Panc1 (cell line): ENCODE results near the gene RPP25L. TPM values are rescaled to one million over a fixed set of nuclear protein-coding genes. Genes with fewer than 3 reads are reported as not detected.

Experiments
- ATAC-seq: fragments of 200-7000 bp; cut with Tn5 transposase; 2 replicates; pipeline ENCODE4 v1.9.1; 2020; ENCODE audit warnings: mild to moderate bottlenecking, moderate library complexity
- BruUV-seq: library from RNA; stranded (reverse); fragments of 400-500 nt; replicated peaks from 2 replicates; lab custom pipeline; 2021; lab: Mats Ljungman, UMichigan
- CTCF ChIA-PET: fragments of 300-600 bp; sonication (Branson Sonifier 250); formaldehyde crosslinking; loops from one replicate; lab custom pipeline; 2022; ENCODE audit warnings: antibody characterized with exemption; lab: Charles Lee
- POLR2A ChIA-PET: fragments of 300-600 bp; sonication (Branson Sonifier 250); formaldehyde crosslinking; loops from one replicate; lab custom pipeline; 2022; ENCODE audit warnings: antibody characterized with exemption; lab: Charles Lee
- DNase-seq: peaks from one replicate; pipeline ENCODE4 v3.0.0-alpha.2; 2010; ENCODE audit warnings: low read depth, low spot score
- H3K27ac ChIP-seq: 2 replicates; pipeline ENCODE4 v1.5.1; 2011; ENCODE audit warnings: mild to moderate bottlenecking, low read length, inconsistent platforms
- H3K27me3 ChIP-seq: fragments of 200-500 bp; sonication (Bioruptor generic); 2 replicates; pipeline ENCODE4 v1.6.0; 2014; ENCODE audit warnings: low read length, inconsistent platforms; ENCODE audit not compliant: control insufficient read depth, insufficient read depth
- H3K36me3 ChIP-seq: fragments of 200-500 bp; sonication (Bioruptor generic); 2 replicates; pipeline ENCODE4 v1.5.1; 2014; ENCODE audit warnings: inconsistent platforms, mild to moderate bottlenecking, low read length, moderate library complexity; ENCODE audit not compliant: control insufficient read depth, insufficient read depth
- H3K4me1 ChIP-seq: 2 replicates; pipeline ENCODE4 v1.5.1; 2011; ENCODE audit warnings: inconsistent platforms, mild to moderate bottlenecking, low read length, moderate library complexity; ENCODE audit not compliant: control insufficient read depth, insufficient read depth
- H3K4me3 ChIP-seq, 2 experiments: 2 replicates each; pipeline ENCODE4 v1.5.1; 2011 to 2012; ENCODE audit warnings: low read depth in 2 of 2, low read length in 2 of 2, mild to moderate bottlenecking in 2 of 2, inconsistent platforms in 1 of 2, moderate library complexity in 1 of 2
- H3K9me3 ChIP-seq: fragments of 200-500 bp; sonication (Bioruptor generic); 2 replicates; pipeline ENCODE4 v1.5.1; 2014; ENCODE audit warnings: low read depth, mild to moderate bottlenecking, inconsistent platforms, low read length, moderate library complexity; ENCODE audit not compliant: control insufficient read depth, insufficient read depth
- CTCF ChIP-seq: fragments of 450-650 bp; IDR thresholded peaks from 2 replicates; pipeline ENCODE4 v1.5.1; 2017; ENCODE audit warnings: mild to moderate bottlenecking
- POLR2AphosphoS5 ChIP-seq: IDR thresholded peaks from 2 replicates; pipeline ENCODE4 v1.6.1; 2012; ENCODE audit warnings: mild to moderate bottlenecking, low read depth, low read length, moderate library complexity
- SIN3A ChIP-seq: IDR thresholded peaks from 2 replicates; pipeline ENCODE4 v1.6.1; 2012; ENCODE audit warnings: low read depth, mild to moderate bottlenecking, low read length, moderate library complexity, borderline replicate concordance; ENCODE audit not compliant: insufficient read depth
- TCF7L2 ChIP-seq: IDR thresholded peaks from 2 replicates; pipeline ENCODE4 v1.6.1; 2011; ENCODE audit warnings: mild to moderate bottlenecking, low read depth, low read length, inconsistent platforms
- in situ Hi-C: cut with HindIII; loops from 2 replicates; pipeline ENCODE4 v1.10.0; 2016; ENCODE audit warnings: low sequenced_read_pairs, low pct_unique_long_range_greater_than_20kb
- intact Hi-C: fragments of 100-400 bp; cut with micrococcal nuclease; formaldehyde crosslinking; loops from one replicate; pipeline ENCODE4 v1.10.0; 2022; ENCODE audit not compliant: unreplicated experiment
- total RNA-seq: library from RNA; stranded (reverse); gene quantifications from one replicate; pipeline ENCODE4 v1.2.1, GENCODE V29; 2021; ENCODE audit not compliant: unreplicated experiment
- TF ChIP-seq, protein P1 (sequence below), 2 experiments: IDR thresholded peaks; 2 replicates each; pipeline ENCODE4 v1.6.1; 2011 to 2012; ENCODE audit warnings: low read depth in 2 of 2, control low read depth in 1 of 2, low read length in 1 of 2, mild to moderate bottlenecking in 1 of 2, moderate library complexity in 1 of 2; ENCODE audit not compliant: insufficient read depth in 1 of 2

The RPP25L gene
- total RNA-seq, 1 experiment from 2014 or later = 30.4 TPM

DNA sequence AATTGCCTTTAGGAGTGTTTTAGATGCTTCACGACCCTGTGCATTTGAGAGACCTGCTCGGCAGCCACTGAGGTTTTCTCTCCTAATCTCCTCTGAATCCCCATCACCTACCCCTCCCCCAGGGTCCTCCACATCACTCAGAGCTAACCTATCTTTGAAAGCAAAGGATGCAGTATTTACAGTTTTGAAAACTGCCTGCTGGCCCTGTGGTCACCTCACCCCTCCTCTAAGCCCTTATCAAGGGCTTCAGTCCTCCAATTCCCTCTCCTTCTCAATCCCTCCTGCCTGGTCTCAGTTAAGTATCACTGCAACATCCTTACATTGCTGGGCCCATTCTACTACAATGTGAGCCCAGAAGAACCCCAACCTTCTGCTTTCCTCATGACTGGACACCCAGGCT, 4.6 kb downstream of the RPP25L start:
- ATAC-seq (no peak), DNase-seq (no peak)
- ChIA-PET CTCF (interaction anchor here (0.7 to 0.9 kb wide), 2 partner anchors 52 to 59 kb away, joined by 3 read pairs; no protein-coding TSS in a partner anchor), POLR2A (interaction anchor here (0.6 kb wide), 1 partner anchor 27 kb away, joined by 11 read pairs; no protein-coding TSS in a partner anchor)
- TF ChIP-seq POLR2AphosphoS5 (no peak), TCF7L2 (no peak), SIN3A (no peak), CTCF (no peak)
- TF ChIP-seq, protein P1, sequence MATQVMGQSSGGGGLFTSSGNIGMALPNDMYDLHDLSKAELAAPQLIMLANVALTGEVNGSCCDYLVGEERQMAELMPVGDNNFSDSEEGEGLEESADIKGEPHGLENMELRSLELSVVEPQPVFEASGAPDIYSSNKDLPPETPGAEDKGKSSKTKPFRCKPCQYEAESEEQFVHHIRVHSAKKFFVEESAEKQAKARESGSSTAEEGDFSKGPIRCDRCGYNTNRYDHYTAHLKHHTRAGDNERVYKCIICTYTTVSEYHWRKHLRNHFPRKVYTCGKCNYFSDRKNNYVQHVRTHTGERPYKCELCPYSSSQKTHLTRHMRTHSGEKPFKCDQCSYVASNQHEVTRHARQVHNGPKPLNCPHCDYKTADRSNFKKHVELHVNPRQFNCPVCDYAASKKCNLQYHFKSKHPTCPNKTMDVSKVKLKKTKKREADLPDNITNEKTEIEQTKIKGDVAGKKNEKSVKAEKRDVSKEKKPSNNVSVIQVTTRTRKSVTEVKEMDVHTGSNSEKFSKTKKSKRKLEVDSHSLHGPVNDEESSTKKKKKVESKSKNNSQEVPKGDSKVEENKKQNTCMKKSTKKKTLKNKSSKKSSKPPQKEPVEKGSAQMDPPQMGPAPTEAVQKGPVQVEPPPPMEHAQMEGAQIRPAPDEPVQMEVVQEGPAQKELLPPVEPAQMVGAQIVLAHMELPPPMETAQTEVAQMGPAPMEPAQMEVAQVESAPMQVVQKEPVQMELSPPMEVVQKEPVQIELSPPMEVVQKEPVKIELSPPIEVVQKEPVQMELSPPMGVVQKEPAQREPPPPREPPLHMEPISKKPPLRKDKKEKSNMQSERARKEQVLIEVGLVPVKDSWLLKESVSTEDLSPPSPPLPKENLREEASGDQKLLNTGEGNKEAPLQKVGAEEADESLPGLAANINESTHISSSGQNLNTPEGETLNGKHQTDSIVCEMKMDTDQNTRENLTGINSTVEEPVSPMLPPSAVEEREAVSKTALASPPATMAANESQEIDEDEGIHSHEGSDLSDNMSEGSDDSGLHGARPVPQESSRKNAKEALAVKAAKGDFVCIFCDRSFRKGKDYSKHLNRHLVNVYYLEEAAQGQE (IDR thresholded peaks at IDR 0.05; ENCODE audit: insufficient read depth in 1 of 2, low read depth in 2 of 2, low read length in 1 of 2) = no peak
- BruUV-seq = no TSS peak
- in situ Hi-C loops (no loop called here), intact Hi-C loops (no loop called here)
- Histone ChIP-seq H3K4me3 (no peak overlapping the region), H3K36me3 (no peaks in the 10 kb centered on the region), H3K27ac (no peak overlapping the region), H3K9me3 (no peaks in the 10 kb centered on the region), H3K27me3 (no peaks in the 10 kb centered on the region), H3K4me1 (peaks cover 8% of the 10 kb centered on the region)

- no peak overlapping the region for H3K27ac ChIP-seq
- no peaks in the 10 kb centered on the region for H3K9me3 ChIP-seq
- TF ChIP-seq TCF7L2 (no peak), CTCF (no peak), POLR2AphosphoS5 (no peak), SIN3A (no peak)
- TF ChIP-seq, protein P1 (IDR thresholded peaks at IDR 0.05; ENCODE audit: insufficient read depth in 1 of 2, low read depth in 2 of 2, low read length in 1 of 2) = no peak
- H3K4me3 ChIP-seq = no peak overlapping the region
- peaks cover 8% of the 10 kb centered on the region for H3K4me1 ChIP-seq
- no peaks in the 10 kb centered on the region for H3K27me3 ChIP-seq
- ATAC-seq = no peak
- intact Hi-C loops (no loop called here), in situ Hi-C loops (no loop called here)
- no TSS peak for BruUV-seq
- CTCF ChIA-PET = interaction anchor here (0.7 to 0.9 kb wide), 2 partner anchors 52 to 59 kb away, joined by 3 read pairs; no protein-coding TSS in a partner anchor
- POLR2A ChIA-PET = interaction anchor here (0.6 kb wide), 1 partner anchor 27 kb away, joined by 11 read pairs; no protein-coding TSS in a partner anchor
- no peak for DNase-seq
- H3K36me3 ChIP-seq = no peaks in the 10 kb centered on the region
Observed at GRCh38 chr9:34606905-34607304, 5.0 kb downstream of the RPP25L start.
